GM13977 (cell line): Measurements from ENCODE around the gene BCAS3.

Source experiments
- DNase-seq: peaks from one replicate; pipeline ENCODE4 v3.0.0; 2012; ENCODE audit warnings: low spot score
- CTCF ChIP-seq: IDR thresholded peaks from 2 replicates; pipeline ENCODE4 v1.5.1; 2012; ENCODE audit warnings: mild to moderate bottlenecking, control low read depth; ENCODE audit not compliant: insufficient read depth; ENCODE audit errors: extremely low read depth, missing control alignments
- in situ Hi-C: fragments of 300-500 bp; cut with MboI; formaldehyde crosslinking; loops from one replicate; pipeline ENCODE4 v1.12.0; 2022; ENCODE audit warnings: low sequenced_read_pairs, low pct_unique_long_range_greater_than_20kb, mixed read lengths, inconsistent platforms; ENCODE audit not compliant: unreplicated experiment

The BCAS3 gene

DNA sequence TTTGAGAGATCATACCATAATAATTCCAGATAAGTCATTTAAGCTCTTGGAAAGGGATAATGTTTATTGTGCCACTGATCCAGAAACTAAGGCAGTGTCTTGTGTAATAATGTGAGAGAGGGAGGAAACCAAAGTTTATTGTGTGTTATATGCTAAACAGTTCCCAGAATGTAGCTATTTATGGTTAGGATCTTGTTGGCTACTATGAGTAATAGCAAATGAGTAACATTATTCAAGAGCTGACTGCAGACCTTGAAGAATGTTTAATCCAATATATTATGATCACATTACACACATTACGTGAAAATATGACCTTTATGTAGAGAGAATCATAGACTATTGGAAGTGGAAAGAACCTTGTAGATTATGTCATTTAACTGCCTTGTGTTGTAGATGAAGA, 139.5 kb downstream of the BCAS3 start:
- no peak for DNase-seq
- no peak for TF ChIP-seq CTCF
- in situ Hi-C loops, result no loop called here

- no peak for TF ChIP-seq CTCF
- no peak for DNase-seq
- in situ Hi-C loops, result no loop called here
Measured at GRCh38 chr17:60819447-60820130, 141.9 kb downstream of the BCAS3 start.

- TF ChIP-seq CTCF, result no peak
- no peak for DNase-seq
- in situ Hi-C loops, result no loop called here
Measured at GRCh38 chr17:60823515-60823914, 145.9 kb downstream of the BCAS3 start.

- in situ Hi-C loops, result no loop called here
- no peak for DNase-seq
- TF ChIP-seq CTCF, result no peak
Measured at GRCh38 chr17:60825351-60825750, 147.7 kb downstream of the BCAS3 start.

GRCh38 chr17:60827943-60828342, 150.3 kb downstream of the BCAS3 start:
- no peak for DNase-seq
- TF ChIP-seq CTCF, result no peak
- in situ Hi-C loops, result no loop called here

- DNase-seq, result no peak
- TF ChIP-seq CTCF, result no peak
- in situ Hi-C loops, result no loop called here
Measured at GRCh38 chr17:60832151-60832585, 154.5 kb downstream of the BCAS3 start.
